Stimulated activated CD8-positive, alpha-beta memory T cell treated with anti-CD3 and anti-CD28 coated beads, Interleukin-4, amount 100 ng/mL, for 48 hours (primary cell): ENCODE measurements around the gene MGAM2.

ENCODE experiments used
- DNase-seq: peaks from one replicate; pipeline ENCODE4 v3.0.0-alpha.2; 2020

MGAM2 gene

DNA sequence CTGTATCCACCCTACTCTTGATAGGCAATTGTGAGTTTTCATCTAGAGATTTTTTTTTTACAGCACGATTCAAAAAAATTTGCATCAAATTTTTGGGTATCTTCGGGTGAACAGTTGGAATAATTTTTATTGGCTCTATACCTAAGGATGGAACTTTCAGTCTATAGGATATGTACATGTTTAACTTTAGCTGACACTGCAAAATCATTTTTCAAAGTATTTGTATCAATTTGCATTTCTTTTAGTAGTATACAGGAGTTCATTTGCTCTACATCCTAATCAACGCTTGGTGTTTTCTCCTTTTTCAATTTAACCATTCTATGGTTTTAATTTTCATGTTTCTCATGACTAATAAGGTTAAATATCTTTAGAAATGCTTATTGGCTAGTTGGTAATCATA lies 11.7 kb downstream of the MGAM2 start:
- no peak for DNase-seq

DNA sequence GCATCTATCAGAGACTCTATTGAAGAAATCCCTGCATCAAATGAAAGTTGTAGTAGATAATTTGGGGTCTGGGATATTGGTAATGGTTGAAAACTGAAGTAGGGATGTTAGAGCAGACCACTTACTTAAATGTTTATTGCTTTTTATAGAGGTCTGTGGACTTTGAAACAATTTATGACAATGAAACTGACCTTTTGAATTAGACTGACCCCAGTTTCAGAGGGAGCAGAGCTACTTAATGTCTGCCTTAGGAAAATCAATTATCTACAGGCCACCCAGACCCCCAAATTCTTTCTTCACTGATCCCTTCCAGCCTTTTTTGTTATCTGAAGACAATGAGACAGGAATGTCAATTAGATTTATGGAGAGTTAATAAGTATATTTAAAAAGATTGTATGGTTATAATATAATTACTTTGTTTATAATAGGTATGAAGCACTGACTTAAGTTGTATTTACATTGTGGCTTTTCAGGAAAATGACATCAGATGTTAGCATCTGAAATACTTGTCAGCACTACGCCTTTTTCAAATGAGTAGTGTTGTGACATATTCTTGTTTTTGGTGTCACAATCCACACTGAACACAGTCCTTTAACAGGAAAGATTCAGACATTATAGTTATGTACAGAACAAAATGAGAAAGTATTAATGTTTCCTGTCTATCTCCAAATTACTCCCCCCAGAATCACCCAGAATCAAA lies 13.9 kb downstream of the MGAM2 start:
- no peak for DNase-seq

DNA sequence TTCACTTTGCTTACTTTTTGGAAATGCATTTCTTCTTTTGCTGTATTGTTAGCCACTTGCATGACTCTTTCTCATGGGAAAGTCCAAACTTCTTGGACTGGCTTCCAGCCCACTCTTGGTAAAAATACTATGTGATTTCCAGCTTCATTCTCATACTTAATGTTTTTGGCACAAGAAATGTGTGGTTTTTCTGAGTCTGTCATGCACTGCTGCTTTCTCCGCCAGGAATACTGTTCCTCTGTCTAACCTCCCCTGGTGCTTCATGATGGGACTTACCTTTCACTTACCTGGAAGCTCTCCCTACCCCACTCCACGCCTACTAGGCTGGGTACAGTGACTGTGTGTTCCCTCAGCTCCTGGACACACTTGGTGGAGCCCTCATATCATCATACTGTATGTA lies 18.7 kb downstream of the MGAM2 start:
- DNase-seq, result no peak

DNA sequence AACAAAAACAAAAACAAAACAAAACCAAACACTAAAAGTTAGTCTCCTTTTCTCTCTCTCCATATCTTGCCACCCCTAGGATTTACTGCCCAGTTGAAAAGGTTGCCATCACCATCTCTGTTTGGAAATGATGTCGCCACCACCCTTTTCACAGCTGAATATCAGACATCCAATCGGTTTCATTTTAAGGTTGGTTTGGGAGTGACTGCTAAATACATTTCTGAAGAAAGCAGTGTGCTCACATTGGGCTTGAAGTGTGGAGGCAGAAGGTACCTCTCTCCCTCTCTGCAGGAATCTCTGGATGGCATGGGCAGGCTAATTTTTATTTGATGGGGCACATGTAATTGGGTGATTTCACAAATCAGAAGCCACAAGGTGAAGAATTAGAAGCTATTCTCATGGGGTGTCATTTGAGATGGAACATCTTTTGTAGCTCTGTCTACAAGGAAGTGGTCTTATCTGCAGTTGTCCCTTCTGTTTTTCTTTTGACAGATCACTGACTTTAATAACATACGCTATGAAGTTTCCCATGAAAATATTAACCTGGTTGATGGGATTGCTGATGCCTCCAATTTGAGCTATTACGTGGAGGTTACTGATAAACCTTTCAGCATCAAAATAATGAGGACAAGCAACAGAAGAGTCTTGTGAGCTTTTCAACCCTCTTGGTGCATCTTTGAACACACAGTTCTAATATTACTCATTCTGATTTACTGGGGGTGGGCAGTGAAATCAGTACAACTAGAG lies 20.1 kb downstream of the MGAM2 start:
- DNase-seq, result no peak

DNA sequence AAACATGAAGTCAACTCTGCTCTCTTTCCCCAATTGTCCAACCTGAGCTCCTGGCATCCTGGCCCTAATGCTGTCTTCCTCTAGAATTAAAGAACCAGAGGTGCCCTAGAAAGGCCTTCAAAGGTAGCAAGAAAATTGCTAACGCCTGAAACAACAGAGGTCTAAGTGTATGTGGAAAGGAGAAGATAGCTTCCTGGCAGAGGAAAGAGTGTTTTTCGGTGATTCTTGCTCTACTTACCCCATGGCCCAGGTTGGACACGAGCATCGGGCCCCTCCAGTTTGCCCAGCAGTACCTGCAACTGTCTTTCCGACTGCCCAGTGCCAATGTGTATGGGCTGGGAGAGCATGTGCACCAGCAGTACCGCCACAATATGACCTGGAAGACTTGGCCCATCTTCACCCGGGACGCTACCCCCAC lies 22.2 kb downstream of the MGAM2 start:
- DNase-seq, result no peak

DNA sequence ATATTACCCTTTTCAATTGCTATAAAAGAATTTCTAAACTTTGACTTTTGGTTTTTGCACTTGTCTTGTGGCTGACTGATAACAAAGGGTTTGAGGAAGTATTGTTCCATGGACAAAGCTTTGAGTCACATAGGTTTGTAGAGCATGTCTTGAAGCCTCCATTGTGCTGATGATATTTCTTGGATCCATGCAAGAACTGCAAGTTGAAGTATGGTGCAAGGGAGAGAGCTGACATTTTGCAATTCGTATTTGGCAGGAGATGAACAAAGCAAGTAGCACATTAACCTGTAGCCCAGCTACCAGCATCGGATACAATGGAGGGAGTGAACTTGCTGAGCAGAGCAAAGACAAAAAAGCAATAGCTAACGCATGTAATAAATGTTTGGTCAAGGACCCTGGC lies 23.4 kb downstream of the MGAM2 start:
- DNase-seq, result no peak

DNA sequence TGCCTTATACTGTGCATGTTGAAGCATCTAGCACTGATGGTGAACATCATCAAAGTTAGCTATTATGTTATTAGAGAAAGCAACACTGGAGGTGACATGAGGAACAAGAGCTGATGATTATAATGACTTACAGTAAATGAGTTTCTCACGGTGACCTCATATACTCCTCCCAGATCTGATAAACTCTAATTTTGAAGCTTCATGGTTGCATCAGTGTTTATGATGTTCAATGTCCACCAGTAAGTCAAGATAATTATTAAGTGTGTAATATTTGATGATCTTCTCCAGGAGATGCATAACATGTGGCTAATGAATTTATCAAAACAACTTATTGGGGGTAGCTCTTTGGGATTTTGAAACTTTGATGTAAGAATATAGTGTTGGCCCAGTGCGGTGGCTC lies 27.5 kb downstream of the MGAM2 start:
- DNase-seq, result no peak

DNA sequence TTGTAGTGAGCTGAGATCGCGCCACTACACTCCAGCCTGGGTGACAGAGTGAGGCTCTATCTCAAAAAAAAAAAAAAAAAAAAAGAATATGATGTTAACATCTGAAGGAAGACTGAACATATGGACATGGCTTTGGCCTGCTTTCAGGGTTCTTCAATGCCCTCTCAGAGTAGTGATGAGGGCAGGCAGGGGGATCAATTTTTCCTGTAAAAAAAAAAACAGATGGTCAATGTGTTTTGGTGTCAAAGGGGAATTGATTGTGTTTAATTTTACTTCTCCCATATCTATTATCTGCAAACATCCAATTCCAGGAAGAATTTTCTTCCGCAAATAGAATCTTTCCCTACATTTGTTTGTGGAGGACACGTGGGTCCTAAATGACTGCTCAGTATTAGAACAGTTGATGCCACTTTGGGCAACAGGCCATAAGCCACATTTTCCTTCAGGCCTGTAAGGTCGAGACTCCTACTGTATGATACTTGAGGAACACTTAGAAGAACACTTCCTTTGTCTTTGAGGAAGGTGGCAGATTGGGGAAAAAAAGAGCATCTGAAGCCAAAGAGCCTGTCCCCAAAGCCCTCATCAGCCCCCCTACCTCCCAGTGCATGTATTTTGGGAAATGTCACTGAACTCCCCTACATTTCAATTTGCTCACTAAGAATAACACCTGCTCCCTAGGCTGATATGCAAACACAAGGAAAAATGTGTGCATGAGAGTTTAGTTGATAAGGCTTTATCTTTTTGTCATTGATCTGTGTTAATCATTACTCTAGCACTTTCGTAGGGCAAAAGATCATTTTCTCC lies 28.3 kb downstream of the MGAM2 start:
- no peak for DNase-seq

DNA sequence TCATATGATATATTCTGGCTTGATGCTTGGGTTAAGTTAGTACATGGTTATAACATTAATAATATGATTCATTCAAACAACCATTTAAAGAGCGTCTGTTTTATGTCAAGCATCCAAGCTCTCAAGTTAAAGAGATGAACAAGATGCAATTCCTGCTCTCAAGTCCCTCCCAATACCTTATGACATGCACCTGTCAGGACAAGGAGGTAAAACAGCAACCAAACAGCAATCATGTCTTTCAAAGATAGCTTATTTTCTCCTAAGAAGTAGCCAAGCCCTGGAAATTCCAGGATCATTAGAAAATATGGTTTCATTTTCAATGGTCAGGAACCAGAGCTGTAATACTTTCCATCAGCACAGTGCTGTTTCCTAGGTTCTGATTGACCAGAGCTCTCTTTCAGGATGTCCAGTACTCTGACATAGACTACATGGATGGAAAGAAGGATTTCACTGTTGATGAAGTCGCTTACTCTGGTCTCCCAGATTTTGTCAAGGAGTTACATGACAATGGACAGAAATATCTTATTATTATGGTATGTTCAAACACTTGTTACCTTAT lies 29.0 kb downstream of the MGAM2 start:
- DNase-seq, result no peak

DNA sequence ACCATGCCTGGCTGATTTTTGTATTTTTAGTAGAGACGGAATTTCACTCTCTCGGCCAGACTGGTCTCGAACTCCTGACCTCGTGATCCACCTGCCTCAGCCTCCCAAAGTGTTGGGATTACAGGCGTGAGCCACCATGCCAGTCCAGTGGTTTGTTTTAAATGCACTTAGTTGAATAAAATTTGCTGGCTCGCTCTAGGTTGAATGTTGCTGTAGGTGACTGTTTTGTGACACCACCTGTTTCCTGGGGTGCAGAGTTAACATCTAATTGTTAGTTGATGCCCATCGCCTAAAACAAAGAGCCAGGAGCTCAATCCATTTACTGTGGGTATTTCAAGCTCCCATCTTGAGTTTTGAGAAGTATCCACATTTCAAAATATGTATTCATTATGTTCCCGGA lies 31.2 kb downstream of the MGAM2 start:
- DNase-seq, result no peak

DNA sequence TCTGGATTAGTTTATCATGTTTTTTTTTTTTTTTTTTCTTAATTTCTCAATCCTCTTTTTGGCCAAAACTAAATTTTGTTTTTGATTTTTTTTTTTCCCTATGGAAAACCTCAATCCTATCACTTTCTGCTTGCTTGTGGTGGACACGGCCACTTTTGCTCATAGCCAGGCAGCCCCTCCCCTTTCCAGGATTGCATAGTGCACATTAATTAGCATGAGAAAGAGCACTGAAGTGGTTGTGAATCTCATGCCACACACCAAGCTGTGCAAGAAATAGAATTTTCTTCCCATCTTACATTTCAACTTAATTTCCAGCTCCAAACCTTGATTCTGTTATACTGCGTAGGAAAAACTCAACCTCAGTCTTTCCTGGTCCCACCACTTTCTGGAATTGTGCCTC lies 34.6 kb downstream of the MGAM2 start:
- DNase-seq, result no peak

DNA sequence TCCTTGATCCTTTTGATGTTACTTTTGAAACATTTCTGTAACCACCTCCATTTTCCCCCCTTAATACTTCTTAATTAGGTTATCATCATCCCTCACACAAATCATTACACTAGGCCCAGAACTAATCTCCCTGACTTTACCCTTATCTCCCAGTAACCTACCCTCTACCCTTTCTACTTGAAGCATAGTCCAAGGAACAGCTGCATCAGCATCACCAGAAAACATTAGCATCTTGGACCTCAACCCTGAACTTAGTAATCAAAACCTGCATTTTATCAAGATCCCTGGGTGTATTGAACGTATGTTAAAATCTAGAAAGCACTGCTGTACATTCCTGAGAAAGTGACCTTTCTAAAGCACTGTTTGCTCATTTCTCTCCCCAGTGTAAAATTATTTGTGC lies 38.8 kb downstream of the MGAM2 start:
- DNase-seq, result no peak

DNA sequence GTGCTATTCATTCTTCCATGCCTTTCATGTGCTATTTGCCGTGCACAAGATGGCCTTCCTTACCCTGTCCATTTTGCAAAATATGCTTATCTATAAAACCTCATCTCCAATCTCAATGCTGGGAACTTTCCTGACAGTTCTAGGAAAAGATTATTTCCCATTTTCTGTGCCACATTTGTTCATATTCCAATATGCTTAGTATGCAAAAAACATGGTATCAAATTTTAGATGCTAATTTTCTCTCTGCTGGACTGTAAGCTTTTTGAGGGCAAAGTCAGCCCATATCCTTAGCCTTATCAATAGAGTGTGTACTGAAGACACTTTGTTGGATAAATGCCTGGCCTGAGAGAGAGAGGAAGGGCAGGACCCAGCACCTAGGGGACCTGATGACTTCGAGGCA lies 39.4 kb downstream of the MGAM2 start:
- no peak for DNase-seq

DNA sequence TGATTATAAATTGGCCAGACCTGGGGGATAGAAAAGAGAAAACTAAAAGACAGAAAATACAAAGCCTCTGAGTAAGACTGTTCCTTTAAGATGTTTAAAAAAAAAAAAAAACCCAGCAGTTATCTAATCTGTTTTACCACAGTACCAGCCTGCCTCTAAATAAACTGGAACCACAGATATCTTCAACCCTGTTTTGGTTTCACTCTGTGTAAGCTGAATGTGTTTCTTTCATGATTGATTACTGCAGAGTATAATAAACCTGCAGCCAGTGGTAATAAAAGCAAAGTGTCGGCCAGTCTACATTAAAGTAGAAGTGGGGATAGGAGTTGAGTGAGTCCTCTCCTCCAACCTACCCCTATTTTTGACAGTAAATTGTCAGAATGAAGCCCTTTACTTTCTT lies 40.6 kb downstream of the MGAM2 start:
- no peak for DNase-seq

DNA sequence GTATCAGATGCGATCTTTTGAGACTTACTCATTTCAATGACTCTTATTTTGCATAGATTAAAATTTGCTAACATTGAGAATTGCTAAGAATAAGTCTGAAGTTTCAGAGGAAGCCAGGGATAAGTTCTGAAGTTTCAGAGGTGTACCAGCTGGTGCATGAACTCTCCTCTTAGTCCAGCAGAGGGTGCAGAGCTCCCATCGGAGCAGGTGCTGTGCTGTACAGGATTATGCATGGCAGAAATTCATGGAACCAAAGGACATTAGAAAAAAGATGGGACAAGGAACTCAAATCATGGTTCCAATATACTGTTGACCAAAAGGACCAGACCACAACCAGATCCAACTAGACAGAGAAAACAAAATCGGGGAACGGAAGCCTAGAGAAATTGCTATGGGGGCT lies 41.9 kb downstream of the MGAM2 start:
- DNase-seq, result no peak

DNA sequence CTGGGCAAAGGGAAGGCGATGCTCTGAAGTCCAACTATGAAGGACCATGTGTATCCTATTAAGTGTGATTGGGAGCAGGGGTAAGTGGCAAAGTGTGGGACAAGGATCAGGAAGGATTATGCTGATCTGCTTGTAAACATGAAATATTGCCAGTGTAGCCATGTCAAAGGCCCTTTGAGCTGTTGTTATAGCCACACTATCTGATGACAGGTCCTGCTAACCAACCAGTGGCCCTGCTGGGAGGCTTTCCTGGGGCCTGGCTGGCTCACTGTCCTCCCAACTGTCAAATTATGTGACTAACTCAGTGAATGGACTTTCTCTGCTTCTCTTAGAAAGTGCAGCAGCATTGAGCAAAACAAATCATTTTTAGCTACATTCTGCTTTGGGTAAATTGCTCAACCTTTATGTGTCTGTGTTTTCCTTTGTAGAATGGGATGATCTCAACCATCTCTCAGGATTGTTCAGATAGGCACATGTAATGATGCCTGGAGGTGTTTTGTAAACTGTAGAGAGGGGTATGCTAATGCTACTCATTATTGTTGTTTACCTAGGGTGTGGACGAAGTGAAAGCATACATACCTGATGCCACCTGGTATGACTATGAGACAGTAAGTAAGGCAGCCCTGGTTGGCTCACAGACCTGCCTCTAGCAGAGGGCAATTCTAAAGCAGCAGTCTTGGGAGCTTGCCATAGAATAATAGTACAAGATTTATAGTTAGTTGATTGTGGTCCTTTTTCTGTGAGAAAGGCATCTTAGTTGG lies 47.4 kb downstream of the MGAM2 start:
- DNase-seq, result no peak

DNA sequence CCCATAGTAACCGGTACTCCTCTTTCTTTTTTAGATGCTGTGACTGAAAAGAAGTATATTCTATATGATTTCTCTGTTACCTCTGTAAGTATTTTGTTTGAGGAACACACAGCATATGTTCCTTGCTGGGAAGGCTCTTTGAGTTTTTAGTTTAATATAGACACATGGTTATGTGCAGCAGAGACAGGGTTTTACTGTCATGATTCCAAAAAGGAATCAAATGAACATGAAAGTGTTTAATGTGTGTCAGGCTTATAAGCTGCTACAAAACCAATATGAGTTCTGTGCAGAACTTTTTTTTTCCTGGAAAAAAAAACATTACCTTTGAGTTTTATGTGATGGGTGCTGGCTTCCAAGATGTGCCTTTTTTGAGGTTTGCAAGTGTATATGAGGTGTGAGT lies 50.4 kb downstream of the MGAM2 start:
- DNase-seq, result no peak

DNA sequence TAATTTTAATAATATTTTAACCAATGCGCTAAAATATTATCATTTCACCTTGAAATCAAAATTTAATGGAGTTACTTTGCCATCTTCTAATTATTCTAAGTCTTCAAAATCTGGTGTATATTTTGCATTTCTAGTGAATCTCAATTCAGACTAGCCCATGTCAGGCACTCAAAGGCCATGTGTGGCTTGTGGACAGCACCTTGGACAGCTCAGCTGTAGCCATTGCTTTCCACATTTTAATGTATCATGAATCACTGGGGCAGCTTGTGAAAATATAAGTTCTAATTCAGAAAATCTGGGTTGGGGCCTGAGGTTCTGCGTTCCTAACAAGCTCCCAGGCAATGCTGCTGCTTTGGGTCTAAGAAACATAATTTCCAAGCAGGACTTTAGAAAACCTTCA lies 57.2 kb downstream of the MGAM2 start:
- DNase-seq, result no peak

DNA sequence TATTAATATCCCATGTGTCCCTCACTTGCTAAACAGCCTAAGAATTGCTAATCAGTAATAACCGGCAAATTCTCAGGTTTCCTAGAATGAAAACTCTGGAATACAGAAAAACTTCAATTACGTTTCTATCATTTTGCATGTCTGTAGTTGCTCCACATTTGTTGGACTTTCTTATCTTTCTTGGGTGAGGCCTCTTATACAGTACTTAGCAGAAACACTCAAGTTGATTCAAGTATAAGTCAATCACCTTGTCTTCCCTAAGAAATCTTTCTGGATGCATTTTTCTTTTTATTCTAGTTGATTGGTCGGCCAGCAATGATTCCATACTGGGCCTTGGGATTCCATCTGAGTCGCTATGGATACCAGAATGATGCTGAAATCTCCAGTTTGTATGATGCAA lies 61.4 kb downstream of the MGAM2 start:
- no peak for DNase-seq

DNA sequence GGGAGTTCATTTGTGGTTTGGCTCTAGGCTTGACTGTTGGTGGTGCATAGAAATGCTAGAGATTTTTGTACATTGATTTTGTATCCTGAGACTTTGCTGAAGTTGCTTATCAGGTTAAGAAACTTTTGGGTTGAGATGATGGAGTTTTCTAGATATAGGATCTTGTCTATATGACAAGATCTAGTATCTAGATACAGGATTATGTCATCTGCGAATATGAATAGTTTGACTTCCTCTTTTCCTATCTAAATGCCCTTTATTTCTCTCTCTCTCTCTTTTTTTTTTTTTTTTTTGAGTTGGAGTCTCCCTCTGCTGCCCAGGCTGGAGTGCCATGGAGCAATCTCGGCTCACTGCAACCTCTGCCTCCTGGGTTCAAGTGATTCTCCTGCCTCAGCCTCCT lies 62.9 kb downstream of the MGAM2 start:
- DNase-seq, result no peak

DNA sequence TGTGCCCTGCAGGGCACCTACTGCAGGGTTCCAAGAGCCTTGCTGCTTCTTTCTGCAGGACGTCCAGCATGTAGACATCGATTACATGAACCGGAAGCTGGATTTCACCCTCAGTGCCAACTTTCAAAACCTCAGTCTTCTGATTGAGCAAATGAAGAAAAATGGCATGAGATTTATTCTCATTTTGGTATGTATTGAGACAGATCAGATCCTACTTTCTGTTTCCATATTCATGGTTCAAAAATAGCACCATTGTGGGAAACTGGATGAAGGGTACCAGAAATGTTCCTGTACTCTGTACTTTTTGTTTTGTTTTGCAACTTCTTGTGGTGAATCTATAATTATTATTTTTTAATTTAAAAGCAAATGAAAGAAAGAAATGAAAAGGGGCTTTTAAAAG lies 64.1 kb downstream of the MGAM2 start:
- DNase-seq, result no peak

DNA sequence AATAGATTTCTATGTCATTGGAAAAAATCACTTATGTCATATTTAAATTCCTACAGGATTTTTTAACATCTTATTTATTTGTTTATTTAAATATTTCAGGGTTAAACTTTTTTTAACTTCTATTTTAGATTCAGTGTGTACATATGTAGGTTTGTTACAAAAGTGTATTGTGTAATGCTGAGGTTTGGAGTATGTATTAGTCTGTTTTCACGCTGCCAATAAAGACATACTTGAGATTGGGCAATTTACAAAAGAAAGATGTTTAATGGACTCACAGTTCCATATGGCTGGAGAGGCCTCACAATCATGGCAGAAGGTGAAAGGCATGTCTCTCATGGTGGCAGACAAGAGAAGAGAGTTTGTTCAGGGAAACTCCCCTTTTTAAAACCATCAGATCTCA lies 65.4 kb downstream of the MGAM2 start:
- DNase-seq, result no peak

DNA sequence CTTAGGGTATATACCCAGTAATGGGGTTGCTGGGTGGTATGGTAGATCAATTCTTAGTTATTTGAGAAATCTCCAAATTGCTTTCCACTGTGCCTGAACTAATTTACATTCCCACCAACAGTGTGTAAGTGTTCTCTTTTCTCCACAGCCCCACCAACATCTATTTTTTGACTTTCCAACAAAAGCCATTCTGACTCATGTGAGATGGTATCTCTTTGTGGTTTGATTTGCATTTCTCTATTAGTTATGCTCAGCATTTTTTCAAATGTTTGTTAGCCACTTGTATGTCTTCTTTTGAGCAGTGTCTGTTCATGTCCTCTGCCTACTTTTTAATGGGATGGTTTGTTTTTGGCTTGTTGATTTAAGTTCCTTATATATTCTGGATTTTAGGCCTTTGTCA lies 66.4 kb downstream of the MGAM2 start:
- no peak for DNase-seq
